ENCODE data around the gene IL18BP. TPM values are rescaled to one million over a fixed set of nuclear protein-coding genes. Genes with fewer than 3 reads are reported as not detected.

Gene IL18BP
- total RNA-seq, 1 donor from 2014 or later, result 7.5 TPM

- Mint-ChIP-seq H3K9me3 (no peaks in the 10 kb centered on the region), H3K36me3 (peaks cover 11% of the 10 kb centered on the region), H3K27me3 (ENCODE audit: insufficient read depth, low read depth) (peaks cover 2% of the 10 kb centered on the region), H3K4me1 (no peaks in the 10 kb centered on the region), H3K4me3 (no peak overlapping the region), H3K27ac (no peak overlapping the region)
- no peak overlapping the region for H3K9ac ChIP-seq
- H3K4me3 ChIP-seq, result no peak overlapping the region
- H3K36me3 ChIP-seq, result no peaks in the 10 kb centered on the region
- H3F3A ChIP-seq (ENCODE audit: low read depth), result no peaks in the 10 kb centered on the region
- H3K4me2 ChIP-seq, result no peak overlapping the region
- no peak overlapping the region for H2AFZ ChIP-seq (replicated peaks)
- no peaks in the 10 kb centered on the region for H3K27me3 ChIP-seq
- peaks cover 39% of the 10 kb centered on the region for H4K20me1 ChIP-seq (ENCODE audit: low read depth)
- H3K27ac ChIP-seq, result no peak overlapping the region
- no peaks in the 10 kb centered on the region for H3K4me1 ChIP-seq
- H3K79me2 ChIP-seq (ENCODE audit: low read depth), result peaks cover 77% of the 10 kb centered on the region
- TF ChIP-seq EZH2 (IDR thresholded peaks at IDR 0.05), result no peak
- TF ChIP-seq EZH2phosphoT487 (IDR thresholded peaks at IDR 0.05), result no peak
- no peak for TF ChIP-seq CTCF (IDR thresholded peaks at IDR 0.05)
- DNase-seq (ENCODE audit: low spot score), result no peak
- no peaks in the 10 kb centered on the region for H3K9me3 ChIP-seq (ENCODE audit: low read depth)
Measured at GRCh38 chr11:71955898-71956456, 42.7 kb upstream of the IL18BP start.

- peaks cover 22% of the 10 kb centered on the region for H3K36me3 Mint-ChIP-seq
- no peaks in the 10 kb centered on the region for H3K4me1 Mint-ChIP-seq
- peaks cover 2% of the 10 kb centered on the region for H3K27me3 Mint-ChIP-seq (ENCODE audit: insufficient read depth, low read depth)
- no peak overlapping the region for H3K27ac ChIP-seq
- no peaks in the 10 kb centered on the region for H3K4me1 ChIP-seq
- no peaks in the 10 kb centered on the region for H3K9me3 ChIP-seq (ENCODE audit: low read depth)
- H3K4me3 ChIP-seq, result no peak overlapping the region
- no peak overlapping the region for H3K4me3 Mint-ChIP-seq
- H4K20me1 ChIP-seq (ENCODE audit: low read depth), result peaks cover 11% of the 10 kb centered on the region
- TF ChIP-seq CTCF (IDR thresholded peaks at IDR 0.05), result no peak
- TF ChIP-seq EZH2 (IDR thresholded peaks at IDR 0.05), result no peak
- TF ChIP-seq EZH2phosphoT487 (IDR thresholded peaks at IDR 0.05), result no peak
- H3K9ac ChIP-seq, result no peak overlapping the region
- H3K27me3 ChIP-seq, result no peaks in the 10 kb centered on the region
- H3K9me3 Mint-ChIP-seq, result no peaks in the 10 kb centered on the region
- no peaks in the 10 kb centered on the region for H3K36me3 ChIP-seq
- H3F3A ChIP-seq (ENCODE audit: low read depth), result no peaks in the 10 kb centered on the region
- H3K79me2 ChIP-seq (ENCODE audit: low read depth), result peaks cover 22% of the 10 kb centered on the region
- no peak overlapping the region for H3K27ac Mint-ChIP-seq
- H3K4me2 ChIP-seq, result no peak overlapping the region
- no peak for DNase-seq (ENCODE audit: low spot score)
- no peak overlapping the region for H2AFZ ChIP-seq (replicated peaks)
Measured at GRCh38 chr11:71962428-71963038, 36.2 kb upstream of the IL18BP start.

- Histone ChIP-seq H3K4me3 (no peak overlapping the region), H2AFZ (replicated peaks) (no peak overlapping the region), H3K9me3 (ENCODE audit: low read depth) (no peaks in the 10 kb centered on the region), H4K20me1 (ENCODE audit: low read depth) (peaks cover 5% of the 10 kb centered on the region), H3K4me2 (no peak overlapping the region), H3K79me2 (ENCODE audit: low read depth) (peaks cover 15% of the 10 kb centered on the region), H3K27ac (no peak overlapping the region), H3K27me3 (no peaks in the 10 kb centered on the region), H3K4me1 (no peaks in the 10 kb centered on the region), H3F3A (ENCODE audit: low read depth) (no peaks in the 10 kb centered on the region), H3K36me3 (no peaks in the 10 kb centered on the region), H3K9ac (no peak overlapping the region)
- TF ChIP-seq EZH2phosphoT487 (IDR thresholded peaks at IDR 0.05) (no peak), CTCF (IDR thresholded peaks at IDR 0.05) (no peak), EZH2 (IDR thresholded peaks at IDR 0.05) (no peak)
- no peak overlapping the region for H3K4me3 Mint-ChIP-seq
- peaks cover 22% of the 10 kb centered on the region for H3K36me3 Mint-ChIP-seq
- H3K27me3 Mint-ChIP-seq (ENCODE audit: insufficient read depth, low read depth), result peaks cover 2% of the 10 kb centered on the region
- no peaks in the 10 kb centered on the region for H3K4me1 Mint-ChIP-seq
- H3K27ac Mint-ChIP-seq, result no peak overlapping the region
- DNase-seq (ENCODE audit: low spot score), result no peak
- no peaks in the 10 kb centered on the region for H3K9me3 Mint-ChIP-seq
Measured at GRCh38 chr11:71963468-71963867, 35.2 kb upstream of the IL18BP start.

All from neural progenitor cell (in vitro differentiated cells).